Upper lobe of right lung (tissue), 1 donor: ENCODE results near the gene WNT7A. TPM values are rescaled to one million over a fixed set of nuclear protein-coding genes. Genes with fewer than 3 reads are reported as not detected.

Experiments
- ATAC-seq: fragments of 200-7000 bp; cut with Tn5 transposase; one replicate; pipeline ENCODE4 v1.9.1; 2020; ENCODE audit warnings: mild to moderate bottlenecking, moderate library complexity
- DNase-seq: peaks from one replicate; pipeline ENCODE4 v3.0.0-alpha.2; 2020
- H3K27ac ChIP-seq: fragments of 200-600 bp; one replicate; pipeline ENCODE4 v1.8.0; 2022
- H3K27me3 ChIP-seq: fragments of 200-600 bp; one replicate; pipeline ENCODE4 v1.8.0; 2022; ENCODE audit warnings: mild to moderate bottlenecking
- H3K36me3 ChIP-seq: fragments of 200-600 bp; one replicate; pipeline ENCODE4 v1.8.0; 2022
- H3K4me1 ChIP-seq: fragments of 200-600 bp; one replicate; pipeline ENCODE4 v1.8.0; 2022
- H3K4me3 ChIP-seq: fragments of 200-600 bp; one replicate; pipeline ENCODE4 v1.8.0; 2022; ENCODE audit warnings: mild to moderate bottlenecking
- H3K9me3 ChIP-seq: fragments of 200-600 bp; one replicate; pipeline ENCODE4 v1.8.0; 2022
- CTCF ChIP-seq: fragments of 200-600 bp; IDR thresholded peaks from one replicate; pipeline ENCODE4 v1.8.0; 2022; ENCODE audit warnings: antibody characterized with exemption
- intact Hi-C: fragments of 100-400 bp; cut with DNase I; formaldehyde crosslinking; loops from one replicate; pipeline ENCODE4 v1.11.0; 2022
- total RNA-seq: library from RNA; stranded (reverse); fragmentation: NEBNext Ultra II Directional; extraction: Animal tissue kit (Norgen Biotek cat#: 25700); gene quantifications from one replicate; pipeline ENCODE4 v1.2.1, GENCODE V29; 2021
- donor health status: DM: no; HTN: yes; CAD: no; lungs with severe emphysema.

Gene WNT7A
- total RNA-seq, 1 donor from 2014 or later, result 6.6 TPM

- ATAC-seq, result no peak
- no peak for DNase-seq
Observed at GRCh38 chr3:13867732-13868131, 12.1 kb downstream of the WNT7A start.

GRCh38 chr3:13866041-13866965, 13.6 kb downstream of the WNT7A start:
- intact Hi-C loops, result no loop called here
- DNase-seq, result no peak
- ATAC-seq, result no peak
- H3K9me3 ChIP-seq, result no peaks in the 10 kb centered on the region
- no peaks in the 10 kb centered on the region for H3K27me3 ChIP-seq
- H3K36me3 ChIP-seq, result no peaks in the 10 kb centered on the region
- H3K27ac ChIP-seq, result no peak overlapping the region
- no peaks in the 10 kb centered on the region for H3K4me1 ChIP-seq
- no peak overlapping the region for H3K4me3 ChIP-seq
- no peak for TF ChIP-seq CTCF

More at GRCh38 chr3:13867732-13868131, 12.1 kb downstream of the WNT7A start:
- Histone ChIP-seq H3K36me3 (no peaks in the 10 kb centered on the region), H3K4me3 (no peak overlapping the region), H3K4me1 (no peaks in the 10 kb centered on the region), H3K9me3 (no peaks in the 10 kb centered on the region), H3K27me3 (no peaks in the 10 kb centered on the region), H3K27ac (no peak overlapping the region)
- TF ChIP-seq CTCF, result no peak
- intact Hi-C loops, result no loop called here

GRCh38 chr3:13865581-13865980, 14.3 kb downstream of the WNT7A start:
- no peak for TF ChIP-seq CTCF
- Histone ChIP-seq H3K27ac (no peak overlapping the region), H3K4me3 (no peak overlapping the region), H3K9me3 (no peaks in the 10 kb centered on the region), H3K27me3 (peaks cover under 1% of the 10 kb centered on the region), H3K4me1 (no peaks in the 10 kb centered on the region), H3K36me3 (no peaks in the 10 kb centered on the region)
- ATAC-seq (no peak), DNase-seq (no peak)
- intact Hi-C loops, result no loop called here

- Histone ChIP-seq H3K4me3 (no peak overlapping the region), H3K9me3 (no peaks in the 10 kb centered on the region), H3K27ac (no peak overlapping the region), H3K36me3 (no peaks in the 10 kb centered on the region), H3K4me1 (no peaks in the 10 kb centered on the region), H3K27me3 (peaks cover 5% of the 10 kb centered on the region)
- no peak for ATAC-seq
- no peak for DNase-seq
- no peak for TF ChIP-seq CTCF
- intact Hi-C loops, result no loop called here
Observed at GRCh38 chr3:13865106-13865505, 14.8 kb downstream of the WNT7A start.

- Histone ChIP-seq H3K27me3 (peaks cover 5% of the 10 kb centered on the region), H3K36me3 (no peaks in the 10 kb centered on the region), H3K27ac (no peak overlapping the region), H3K9me3 (no peaks in the 10 kb centered on the region), H3K4me1 (no peaks in the 10 kb centered on the region), H3K4me3 (no peak overlapping the region)
- DNase-seq, result no peak
- no peak for ATAC-seq
- intact Hi-C loops, result no loop called here
- no peak for TF ChIP-seq CTCF
Observed at GRCh38 chr3:13863965-13864595, 15.8 kb downstream of the WNT7A start.
